ENCODE measurements around the gene ADCY7.
"Not testable (repeated sequence)": the region's sequence is repeated elsewhere in the genome, so short reads cannot be mapped to it uniquely, and the experiment has no call there.

The ADCY7 gene

DNA sequence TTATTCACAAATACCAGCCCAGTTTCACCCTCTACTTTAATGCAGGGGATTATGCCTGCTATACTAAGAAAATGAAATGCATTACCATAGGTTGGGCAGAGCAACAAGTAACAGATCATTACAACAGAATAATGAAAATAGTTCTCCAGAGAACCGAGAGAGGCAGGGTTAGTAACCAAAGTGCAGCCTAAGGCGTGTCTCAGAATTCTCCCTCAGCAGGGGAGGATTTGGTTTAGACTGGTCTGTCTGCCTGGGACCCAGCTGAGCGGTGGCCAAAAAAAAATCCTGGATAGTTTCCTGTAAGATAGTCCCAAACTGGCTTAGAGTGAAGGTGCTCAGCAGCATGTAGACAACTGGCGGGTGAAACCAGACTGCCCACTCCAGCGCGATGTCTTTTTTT lies 30.8 kb upstream of the ADCY7 start:
- no peak overlapping the region for H3K9ac ChIP-seq

GRCh38 chr16:50238314-50238713 lies 28.0 kb upstream of the ADCY7 start:
- H3K4me3 ChIP-seq (ENCODE audit: low read depth, low read length), result no peak overlapping the region
- H3K27me3 ChIP-seq (ENCODE audit: control insufficient read depth, insufficient read depth, low read length), result no peaks in the 10 kb centered on the region
- H3K4me2 ChIP-seq (ENCODE audit: low read length), result no peak overlapping the region
- no peaks in the 10 kb centered on the region for H3K79me2 ChIP-seq
- no peaks in the 10 kb centered on the region for H3K9me3 ChIP-seq (ENCODE audit: control insufficient read depth, low read length)
- H3K36me3 ChIP-seq (ENCODE audit: control insufficient read depth, insufficient read depth, low read length), result no peaks in the 10 kb centered on the region
- H2AFZ ChIP-seq, result no peak overlapping the region
- TF ChIP-seq, protein P1, sequence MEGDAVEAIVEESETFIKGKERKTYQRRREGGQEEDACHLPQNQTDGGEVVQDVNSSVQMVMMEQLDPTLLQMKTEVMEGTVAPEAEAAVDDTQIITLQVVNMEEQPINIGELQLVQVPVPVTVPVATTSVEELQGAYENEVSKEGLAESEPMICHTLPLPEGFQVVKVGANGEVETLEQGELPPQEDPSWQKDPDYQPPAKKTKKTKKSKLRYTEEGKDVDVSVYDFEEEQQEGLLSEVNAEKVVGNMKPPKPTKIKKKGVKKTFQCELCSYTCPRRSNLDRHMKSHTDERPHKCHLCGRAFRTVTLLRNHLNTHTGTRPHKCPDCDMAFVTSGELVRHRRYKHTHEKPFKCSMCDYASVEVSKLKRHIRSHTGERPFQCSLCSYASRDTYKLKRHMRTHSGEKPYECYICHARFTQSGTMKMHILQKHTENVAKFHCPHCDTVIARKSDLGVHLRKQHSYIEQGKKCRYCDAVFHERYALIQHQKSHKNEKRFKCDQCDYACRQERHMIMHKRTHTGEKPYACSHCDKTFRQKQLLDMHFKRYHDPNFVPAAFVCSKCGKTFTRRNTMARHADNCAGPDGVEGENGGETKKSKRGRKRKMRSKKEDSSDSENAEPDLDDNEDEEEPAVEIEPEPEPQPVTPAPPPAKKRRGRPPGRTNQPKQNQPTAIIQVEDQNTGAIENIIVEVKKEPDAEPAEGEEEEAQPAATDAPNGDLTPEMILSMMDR (IDR thresholded peaks at IDR 0.05), result no peak
- no peak overlapping the region for H3K27ac ChIP-seq
- H3K4me1 ChIP-seq, result peaks cover 4% of the 10 kb centered on the region
- no peak overlapping the region for H3K9ac ChIP-seq

More for the DNA sequence above, 30.8 kb upstream of the ADCY7 start:
- H3K4me3 ChIP-seq (ENCODE audit: low read depth, low read length), result no peak overlapping the region
- peaks cover 4% of the 10 kb centered on the region for H3K4me1 ChIP-seq
- H3K36me3 ChIP-seq (ENCODE audit: control insufficient read depth, insufficient read depth, low read length), result no peaks in the 10 kb centered on the region
- H3K27ac ChIP-seq, result no peak overlapping the region
- no peaks in the 10 kb centered on the region for H3K9me3 ChIP-seq (ENCODE audit: control insufficient read depth, low read length)
- H3K79me2 ChIP-seq, result no peaks in the 10 kb centered on the region
- H3K4me2 ChIP-seq (ENCODE audit: low read length), result no peak overlapping the region
- H2AFZ ChIP-seq, result no peak overlapping the region
- TF ChIP-seq, protein P1 (IDR thresholded peaks at IDR 0.05), result no peak
- H3K27me3 ChIP-seq (ENCODE audit: control insufficient read depth, insufficient read depth, low read length), result no peaks in the 10 kb centered on the region

DNA sequence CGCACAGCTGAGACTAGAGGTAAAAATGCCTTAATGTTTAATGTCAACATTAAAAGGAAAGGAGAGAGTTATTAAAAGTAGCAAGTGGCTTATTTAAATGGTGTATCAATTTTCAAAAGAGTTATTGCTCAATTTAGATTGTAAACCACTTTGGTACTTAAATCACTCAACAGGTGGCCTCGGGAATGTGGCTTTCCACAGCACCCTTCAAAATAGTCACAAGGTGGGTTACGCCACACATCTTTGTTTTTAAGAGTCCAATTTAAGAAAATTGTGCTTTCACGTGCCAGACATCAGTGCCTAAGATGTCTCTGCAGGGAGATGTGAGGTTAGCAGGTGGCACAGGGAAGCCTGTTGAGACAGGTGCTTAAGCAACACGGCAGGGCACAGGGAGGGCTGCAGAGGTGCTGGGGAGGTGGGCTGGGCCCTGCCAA lies 27.5 kb upstream of the ADCY7 start:
- no peak overlapping the region for H3K4me3 ChIP-seq (ENCODE audit: low read depth, low read length)
- TF ChIP-seq, protein P1 (IDR thresholded peaks at IDR 0.05), result no peak
- no peaks in the 10 kb centered on the region for H3K36me3 ChIP-seq (ENCODE audit: control insufficient read depth, insufficient read depth, low read length)
- H3K9me3 ChIP-seq (ENCODE audit: control insufficient read depth, low read length), result no peaks in the 10 kb centered on the region
- H3K27me3 ChIP-seq (ENCODE audit: control insufficient read depth, insufficient read depth, low read length), result no peaks in the 10 kb centered on the region
- no peak overlapping the region for H2AFZ ChIP-seq
- no peak overlapping the region for H3K27ac ChIP-seq
- peaks cover 4% of the 10 kb centered on the region for H3K4me1 ChIP-seq
- H3K79me2 ChIP-seq, result no peaks in the 10 kb centered on the region
- no peak overlapping the region for H3K9ac ChIP-seq
- no peak overlapping the region for H3K4me2 ChIP-seq (ENCODE audit: low read length)

- not testable (repeated sequence) for H3K4me3 ChIP-seq (ENCODE audit: low read depth, low read length); H3K79me2 ChIP-seq; H3K9ac ChIP-seq; H2AFZ ChIP-seq; H3K36me3 ChIP-seq (ENCODE audit: control insufficient read depth, insufficient read depth, low read length); H3K9me3 ChIP-seq (ENCODE audit: control insufficient read depth, low read length); H3K4me2 ChIP-seq (ENCODE audit: low read length); H3K4me1 ChIP-seq; H3K27ac ChIP-seq; H3K27me3 ChIP-seq (ENCODE audit: control insufficient read depth, insufficient read depth, low read length)
Measured at GRCh38 chr16:50243024-50243423, 23.3 kb upstream of the ADCY7 start.

- no peaks in the 10 kb centered on the region for H3K27me3 ChIP-seq (ENCODE audit: control insufficient read depth, insufficient read depth, low read length)
- no peak overlapping the region for H3K4me2 ChIP-seq (ENCODE audit: low read length)
- H3K4me1 ChIP-seq, result no peaks in the 10 kb centered on the region
- TF ChIP-seq, protein P1 (IDR thresholded peaks at IDR 0.05), result no peak
- no peak overlapping the region for H3K4me3 ChIP-seq (ENCODE audit: low read depth, low read length)
- no peak overlapping the region for H3K9ac ChIP-seq
- no peak overlapping the region for H3K27ac ChIP-seq
- no peaks in the 10 kb centered on the region for H3K9me3 ChIP-seq (ENCODE audit: control insufficient read depth, low read length)
- H3K36me3 ChIP-seq (ENCODE audit: control insufficient read depth, insufficient read depth, low read length), result no peaks in the 10 kb centered on the region
- no peak overlapping the region for H2AFZ ChIP-seq
- H3K79me2 ChIP-seq, result no peaks in the 10 kb centered on the region
Measured at GRCh38 chr16:50244140-50244503, 22.2 kb upstream of the ADCY7 start.

Data from parathyroid adenoma (tissue), 2 donors.